Liver (tissue), 9 donors: ENCODE results near the gene CCDC102A. TPM values are rescaled to one million over a fixed set of nuclear protein-coding genes. Genes with fewer than 3 reads are reported as not detected.

Experiments used
- DNase-seq: peaks from one replicate; pipeline ENCODE4 v3.0.0-alpha.2; 2017; ENCODE audit warnings: low spot score
- H3K27ac ChIP-seq, 2 donors: one replicate each; pipeline ENCODE4 v1.7.0; 2013; ENCODE audit warnings: inconsistent platforms in 2 of 2, low read length in 2 of 2, control low read depth in 1 of 2, low read depth in 1 of 2, mild to moderate bottlenecking in 1 of 2
- H3K27me3 ChIP-seq, 4 donors: one replicate each; pipeline versions ENCODE4 v1.6.1 to v1.7.0; 2013; ENCODE audit warnings: low read length in 3 of 4, inconsistent platforms in 1 of 4, mild to moderate bottlenecking in 1 of 4, moderate library complexity in 1 of 4; ENCODE audit not compliant: control insufficient read depth in 4 of 4, insufficient read depth in 4 of 4
- H3K36me3 ChIP-seq, 4 donors: one replicate each; pipeline versions ENCODE4 v1.6.1 to v1.7.0; 2013; ENCODE audit warnings: low read length in 3 of 4, mild to moderate bottlenecking in 3 of 4, low read depth in 1 of 4, moderate library complexity in 1 of 4; ENCODE audit not compliant: control insufficient read depth in 4 of 4, insufficient read depth in 3 of 4
- H3K4me1 ChIP-seq, 4 donors: one replicate each; pipeline versions ENCODE4 v1.6.1 to v1.7.0; 2013; ENCODE audit warnings: low read length in 3 of 4, mild to moderate bottlenecking in 3 of 4, moderate library complexity in 1 of 4; ENCODE audit not compliant: control insufficient read depth in 4 of 4, insufficient read depth in 4 of 4
- H3K4me3 ChIP-seq, 3 donors: one replicate each; pipeline versions ENCODE4 v1.6.1 to v1.7.0; 2013; ENCODE audit warnings: low read length in 3 of 3, control low read depth in 1 of 3, low read depth in 1 of 3, mild to moderate bottlenecking in 1 of 3
- H3K9ac ChIP-seq, 2 donors: one replicate each; pipeline ENCODE4 v1.7.0; 2013; ENCODE audit warnings: low read length in 2 of 2, mild to moderate bottlenecking in 2 of 2, moderate library complexity in 2 of 2, control low read depth in 1 of 2, low read depth in 1 of 2
- H3K9me3 ChIP-seq, 4 donors: one replicate each; pipeline versions ENCODE4 v1.6.1 to v1.7.0; 2013; ENCODE audit warnings: low read length in 3 of 4; ENCODE audit not compliant: control insufficient read depth in 4 of 4
- EGR1 ChIP-seq, 2 donors: IDR thresholded peaks; 2 replicates each; pipeline ENCODE4 v1.6.1; 2016 to 2018; ENCODE audit warnings: antibody characterized with exemption in 2 of 2, low read depth in 2 of 2
- FOXA1 ChIP-seq: IDR thresholded peaks from 2 replicates; pipeline ENCODE4 v1.6.1; 2016; ENCODE audit warnings: antibody characterized with exemption
- FOXA2 ChIP-seq: IDR thresholded peaks from 2 replicates; pipeline ENCODE4 v1.6.1; 2016; ENCODE audit warnings: antibody characterized with exemption
- GABPA ChIP-seq, 2 donors: IDR thresholded peaks in 1 of 2; conservative IDR thresholded peaks in 1 of 2; 2 replicates each; pipeline ENCODE4 v1.6.1; 2016; ENCODE audit warnings: antibody characterized with exemption in 2 of 2, mild to moderate bottlenecking in 1 of 2, moderate library complexity in 1 of 2
- HNF4A ChIP-seq, 2 donors: conservative IDR thresholded peaks; 2 replicates each; pipeline ENCODE4 v1.6.1; 2016; ENCODE audit warnings: antibody characterized with exemption in 2 of 2, mild to moderate bottlenecking in 2 of 2
- HNF4G ChIP-seq: IDR thresholded peaks from 2 replicates; pipeline ENCODE4 v1.6.1; 2016; ENCODE audit warnings: antibody characterized with exemption
- JUND ChIP-seq, 2 donors: IDR thresholded peaks; 2 replicates each; pipeline ENCODE4 v1.6.1; 2016; ENCODE audit warnings: antibody characterized with exemption in 2 of 2
- NR2F2 ChIP-seq: IDR thresholded peaks from 2 replicates; pipeline ENCODE4 v1.6.1; 2016; ENCODE audit warnings: antibody characterized with exemption
- RAD21 ChIP-seq, 2 donors: IDR thresholded peaks; 2 replicates each; pipeline ENCODE4 v1.6.1; 2016; ENCODE audit warnings: antibody characterized with exemption in 2 of 2, mild to moderate bottlenecking in 2 of 2
- RXRA ChIP-seq, 2 donors: IDR thresholded peaks; 2 replicates each; pipeline ENCODE4 v1.6.1; 2017 to 2018; ENCODE audit warnings: antibody characterized with exemption in 2 of 2, mild to moderate bottlenecking in 1 of 2
- SP1 ChIP-seq: IDR thresholded peaks from 2 replicates; pipeline ENCODE4 v1.6.1; 2018; ENCODE audit warnings: antibody characterized with exemption, mild to moderate bottlenecking
- TAF1 ChIP-seq: conservative IDR thresholded peaks from 2 replicates; pipeline ENCODE4 v1.6.1; 2016; ENCODE audit warnings: antibody characterized with exemption, mild to moderate bottlenecking
- YY1 ChIP-seq: IDR thresholded peaks from 2 replicates; pipeline ENCODE4 v1.6.1; 2016; ENCODE audit warnings: antibody characterized with exemption, mild to moderate bottlenecking
- WGBS: extraction: QIAGEN DNeasy Blood & Tissue Kit; methylation state at CpG from one replicate; pipeline ENCODE4 v1.1.7; 2013; 5-methylcytosine and 5-hydroxymethylcytosine counted together
- polyA plus RNA-seq, 2 donors: library from polyadenylated mRNA; stranded (reverse) in 1 of 2; unstranded in 1 of 2; fragments of 200-250 nt in 1 of 2; fragments of >200 nt in 1 of 2; fragmentation: Nextera tagmentation in 1 of 2; extraction: Ambion mirVana in 1 of 2; gene quantifications; one replicate each; pipeline versions ENCODE4 v1.2.1 to v1.2.3, GENCODE V29; 2013 to 2015
- total RNA-seq, 2 donors: library from RNA; depleted of rRNA; stranded (reverse); fragments of >200 nt; gene quantifications; one replicate each; pipeline ENCODE4 v1.2.3, GENCODE V29; 2014
- TF ChIP-seq, protein P1 (sequence below): IDR thresholded peaks from 2 replicates; pipeline ENCODE4 v1.6.1; 2016; ENCODE audit warnings: antibody characterized with exemption
- TF ChIP-seq, protein P2 (sequence below): IDR thresholded peaks from 2 replicates; pipeline ENCODE4 v1.6.1; 2016; ENCODE audit warnings: antibody characterized with exemption
- TF ChIP-seq, protein P3 (sequence below): fragments of 150-350 bp; IDR thresholded peaks from 2 replicates; pipeline ENCODE4 v1.5.1; 2017; ENCODE audit warnings: improper control_type of control experiment, low read depth, low read length; ENCODE audit not compliant: missing input control
- TF ChIP-seq, protein P4 (sequence below): IDR thresholded peaks from 2 replicates; pipeline ENCODE4 v1.6.1; 2016; ENCODE audit warnings: antibody characterized with exemption, mild to moderate bottlenecking
- TF ChIP-seq, protein P5 (sequence below): IDR thresholded peaks from 2 replicates; pipeline ENCODE4 v1.6.1; 2016; ENCODE audit warnings: antibody characterized with exemption
- donor health status: healthy.
- donor health status: healthy.
- donor health status: healthy.
- donor health status: healthy.
- donor health status: healthy.

The CCDC102A gene
- total and polyA plus RNA-seq, 4 donors: 0.36 to 2.6 (median 1.7) TPM

DNA sequence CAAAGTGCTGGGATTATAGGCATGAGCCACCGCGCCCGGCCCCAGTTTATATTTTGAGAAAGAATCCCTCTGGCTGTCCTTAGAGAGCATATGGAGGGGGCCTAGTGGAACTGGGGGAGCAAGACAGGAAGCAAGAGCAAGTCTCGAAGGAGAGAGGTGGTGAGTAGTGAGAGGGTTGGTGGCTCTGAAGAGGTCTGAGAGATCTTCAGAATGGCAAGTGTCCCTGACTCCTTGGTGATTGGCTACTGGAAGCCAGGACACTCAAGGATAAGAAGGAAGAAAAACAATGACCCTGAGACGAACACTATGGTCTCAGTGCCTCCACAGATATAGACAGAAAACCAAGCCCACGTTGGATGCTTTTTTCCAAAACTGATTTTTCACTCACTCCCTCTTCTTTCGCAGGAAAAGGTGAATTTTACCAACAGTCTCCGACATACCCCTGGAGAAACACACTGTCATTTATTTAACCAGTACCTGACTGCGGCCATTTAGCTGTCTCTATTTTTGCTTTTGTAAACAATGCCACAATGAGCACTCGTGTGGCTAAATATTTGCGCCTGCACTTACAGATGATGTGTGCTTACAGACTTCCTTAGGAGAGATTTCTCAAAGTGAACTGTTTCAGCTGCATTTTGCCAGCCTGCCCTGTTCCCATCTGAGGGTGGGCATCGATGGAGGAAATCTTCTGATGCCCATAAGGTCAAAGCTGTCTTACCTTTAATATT is 34.2 kb downstream of the CCDC102A start:
- no peaks in the 10 kb centered on the region for H3K27me3 ChIP-seq
- H3K36me3 ChIP-seq: no peaks in the 10 kb centered on the region
- no peak for TF ChIP-seq YY1
- no peak for TF ChIP-seq SP1
- TF ChIP-seq, protein P1, sequence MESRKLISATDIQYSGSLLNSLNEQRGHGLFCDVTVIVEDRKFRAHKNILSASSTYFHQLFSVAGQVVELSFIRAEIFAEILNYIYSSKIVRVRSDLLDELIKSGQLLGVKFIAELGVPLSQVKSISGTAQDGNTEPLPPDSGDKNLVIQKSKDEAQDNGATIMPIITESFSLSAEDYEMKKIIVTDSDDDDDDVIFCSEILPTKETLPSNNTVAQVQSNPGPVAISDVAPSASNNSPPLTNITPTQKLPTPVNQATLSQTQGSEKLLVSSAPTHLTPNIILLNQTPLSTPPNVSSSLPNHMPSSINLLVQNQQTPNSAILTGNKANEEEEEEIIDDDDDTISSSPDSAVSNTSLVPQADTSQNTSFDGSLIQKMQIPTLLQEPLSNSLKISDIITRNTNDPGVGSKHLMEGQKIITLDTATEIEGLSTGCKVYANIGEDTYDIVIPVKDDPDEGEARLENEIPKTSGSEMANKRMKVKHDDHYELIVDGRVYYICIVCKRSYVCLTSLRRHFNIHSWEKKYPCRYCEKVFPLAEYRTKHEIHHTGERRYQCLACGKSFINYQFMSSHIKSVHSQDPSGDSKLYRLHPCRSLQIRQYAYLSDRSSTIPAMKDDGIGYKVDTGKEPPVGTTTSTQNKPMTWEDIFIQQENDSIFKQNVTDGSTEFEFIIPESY: no peak
- TF ChIP-seq, protein P2, sequence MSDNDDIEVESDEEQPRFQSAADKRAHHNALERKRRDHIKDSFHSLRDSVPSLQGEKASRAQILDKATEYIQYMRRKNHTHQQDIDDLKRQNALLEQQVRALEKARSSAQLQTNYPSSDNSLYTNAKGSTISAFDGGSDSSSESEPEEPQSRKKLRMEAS: no peak
- TF ChIP-seq HNF4G: no peak
- no peak for TF ChIP-seq FOXA2
- TF ChIP-seq, protein P3, sequence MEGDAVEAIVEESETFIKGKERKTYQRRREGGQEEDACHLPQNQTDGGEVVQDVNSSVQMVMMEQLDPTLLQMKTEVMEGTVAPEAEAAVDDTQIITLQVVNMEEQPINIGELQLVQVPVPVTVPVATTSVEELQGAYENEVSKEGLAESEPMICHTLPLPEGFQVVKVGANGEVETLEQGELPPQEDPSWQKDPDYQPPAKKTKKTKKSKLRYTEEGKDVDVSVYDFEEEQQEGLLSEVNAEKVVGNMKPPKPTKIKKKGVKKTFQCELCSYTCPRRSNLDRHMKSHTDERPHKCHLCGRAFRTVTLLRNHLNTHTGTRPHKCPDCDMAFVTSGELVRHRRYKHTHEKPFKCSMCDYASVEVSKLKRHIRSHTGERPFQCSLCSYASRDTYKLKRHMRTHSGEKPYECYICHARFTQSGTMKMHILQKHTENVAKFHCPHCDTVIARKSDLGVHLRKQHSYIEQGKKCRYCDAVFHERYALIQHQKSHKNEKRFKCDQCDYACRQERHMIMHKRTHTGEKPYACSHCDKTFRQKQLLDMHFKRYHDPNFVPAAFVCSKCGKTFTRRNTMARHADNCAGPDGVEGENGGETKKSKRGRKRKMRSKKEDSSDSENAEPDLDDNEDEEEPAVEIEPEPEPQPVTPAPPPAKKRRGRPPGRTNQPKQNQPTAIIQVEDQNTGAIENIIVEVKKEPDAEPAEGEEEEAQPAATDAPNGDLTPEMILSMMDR: no peak
- no peak for TF ChIP-seq FOXA1
- no peak for TF ChIP-seq GABPA (IDR thresholded peaks at IDR 0.05 in 1 of 2, conservative IDR thresholded peaks at IDR 0.05 in 1 of 2)
- WGBS: 88% methylated on average over 12 of the region's 12 CpGs
- no peak overlapping the region for H3K27ac ChIP-seq
- H3K4me3 ChIP-seq: no peak overlapping the region
- DNase-seq: no peak
- no peaks in the 10 kb centered on the region for H3K9me3 ChIP-seq
- H3K4me1 ChIP-seq: peaks cover 5 to 11% (median 7%) of the 10 kb centered on the region in 4 donors
- H3K9ac ChIP-seq: no peak overlapping the region

DNA sequence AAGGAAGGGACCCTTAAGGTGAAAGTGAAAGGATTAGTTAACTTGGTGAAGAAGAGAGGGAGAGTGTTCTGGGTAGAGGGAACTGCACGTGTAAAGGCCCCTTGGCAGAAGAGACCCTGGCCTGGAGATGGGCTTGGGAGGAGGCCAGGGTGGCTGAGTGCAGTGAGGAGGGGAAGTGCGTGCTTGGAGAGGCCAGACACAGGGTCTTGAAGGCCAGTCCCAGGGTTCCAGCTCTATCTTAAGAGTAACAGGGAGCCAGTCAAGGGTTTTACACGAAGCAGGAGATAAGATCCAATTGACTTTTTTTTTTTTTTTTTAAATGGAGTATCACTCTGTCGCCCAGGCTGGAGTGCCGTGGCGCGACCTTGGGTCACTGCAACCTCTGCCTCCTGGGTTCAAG is 34.9 kb downstream of the CCDC102A start:
- no peaks in the 10 kb centered on the region for H3K27me3 ChIP-seq
- no peaks in the 10 kb centered on the region for H3K9me3 ChIP-seq
- no peak for DNase-seq
- TF ChIP-seq FOXA1 (no peak), HNF4A (conservative IDR thresholded peaks at IDR 0.05) (no peak), SP1 (no peak), FOXA2 (no peak), EGR1 (IDR thresholded peaks at IDR 0.05; ENCODE audit: low read depth in 2 of 2) (no peak), GABPA (IDR thresholded peaks at IDR 0.05 in 1 of 2, conservative IDR thresholded peaks at IDR 0.05 in 1 of 2) (no peak), YY1 (no peak), JUND (IDR thresholded peaks at IDR 0.05) (no peak), RAD21 (IDR thresholded peaks at IDR 0.05) (no peak), NR2F2 (no peak), HNF4G (no peak), TAF1 (no peak), RXRA (IDR thresholded peaks at IDR 0.05) (no peak)
- TF ChIP-seq, protein P2: no peak
- TF ChIP-seq, protein P3: no peak
- TF ChIP-seq, protein P4, sequence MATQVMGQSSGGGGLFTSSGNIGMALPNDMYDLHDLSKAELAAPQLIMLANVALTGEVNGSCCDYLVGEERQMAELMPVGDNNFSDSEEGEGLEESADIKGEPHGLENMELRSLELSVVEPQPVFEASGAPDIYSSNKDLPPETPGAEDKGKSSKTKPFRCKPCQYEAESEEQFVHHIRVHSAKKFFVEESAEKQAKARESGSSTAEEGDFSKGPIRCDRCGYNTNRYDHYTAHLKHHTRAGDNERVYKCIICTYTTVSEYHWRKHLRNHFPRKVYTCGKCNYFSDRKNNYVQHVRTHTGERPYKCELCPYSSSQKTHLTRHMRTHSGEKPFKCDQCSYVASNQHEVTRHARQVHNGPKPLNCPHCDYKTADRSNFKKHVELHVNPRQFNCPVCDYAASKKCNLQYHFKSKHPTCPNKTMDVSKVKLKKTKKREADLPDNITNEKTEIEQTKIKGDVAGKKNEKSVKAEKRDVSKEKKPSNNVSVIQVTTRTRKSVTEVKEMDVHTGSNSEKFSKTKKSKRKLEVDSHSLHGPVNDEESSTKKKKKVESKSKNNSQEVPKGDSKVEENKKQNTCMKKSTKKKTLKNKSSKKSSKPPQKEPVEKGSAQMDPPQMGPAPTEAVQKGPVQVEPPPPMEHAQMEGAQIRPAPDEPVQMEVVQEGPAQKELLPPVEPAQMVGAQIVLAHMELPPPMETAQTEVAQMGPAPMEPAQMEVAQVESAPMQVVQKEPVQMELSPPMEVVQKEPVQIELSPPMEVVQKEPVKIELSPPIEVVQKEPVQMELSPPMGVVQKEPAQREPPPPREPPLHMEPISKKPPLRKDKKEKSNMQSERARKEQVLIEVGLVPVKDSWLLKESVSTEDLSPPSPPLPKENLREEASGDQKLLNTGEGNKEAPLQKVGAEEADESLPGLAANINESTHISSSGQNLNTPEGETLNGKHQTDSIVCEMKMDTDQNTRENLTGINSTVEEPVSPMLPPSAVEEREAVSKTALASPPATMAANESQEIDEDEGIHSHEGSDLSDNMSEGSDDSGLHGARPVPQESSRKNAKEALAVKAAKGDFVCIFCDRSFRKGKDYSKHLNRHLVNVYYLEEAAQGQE: no peak
- TF ChIP-seq, protein P5, sequence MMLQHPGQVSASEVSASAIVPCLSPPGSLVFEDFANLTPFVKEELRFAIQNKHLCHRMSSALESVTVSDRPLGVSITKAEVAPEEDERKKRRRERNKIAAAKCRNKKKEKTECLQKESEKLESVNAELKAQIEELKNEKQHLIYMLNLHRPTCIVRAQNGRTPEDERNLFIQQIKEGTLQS: no peak
- TF ChIP-seq, protein P1: no peak
- WGBS: 87% methylated on average over 7 of the region's 7 CpGs
- peaks cover 5 to 11% (median 7%) of the 10 kb centered on the region in 4 donors for H3K4me1 ChIP-seq
- no peak overlapping the region for H3K9ac ChIP-seq
- no peak overlapping the region for H3K4me3 ChIP-seq
- H3K27ac ChIP-seq: no peak overlapping the region
- H3K36me3 ChIP-seq: no peaks in the 10 kb centered on the region
